SK-N-SH treated with all-trans-retinoic acid at 6 μM for 48 hours (cell line): ENCODE data around the gene LBX1.

Source experiments
- GLIS3 ChIP-seq: fragments of 250-450 bp; sonication (Bioruptor Pico); IDR thresholded peaks from 2 replicates; pipeline ENCODE4 v1.5.0; 2020; ENCODE audit warnings: mild to moderate bottlenecking, moderate library complexity
- OSR1 ChIP-seq: fragments of 250-450 bp; sonication (Bioruptor Pico); IDR thresholded peaks from 2 replicates; pipeline ENCODE4 v1.8.0; 2022; ENCODE audit warnings: moderate library complexity, mild to moderate bottlenecking, inconsistent platforms
- PATZ1 ChIP-seq: fragments of 250-450 bp; sonication (Bioruptor Pico); IDR thresholded peaks from 2 replicates; pipeline ENCODE4 v1.8.0; 2020; ENCODE audit warnings: mild to moderate bottlenecking, moderate library complexity, borderline replicate concordance
- SNAI2 ChIP-seq: fragments of 250-450 bp; sonication (Bioruptor Pico); IDR thresholded peaks from 2 replicates; pipeline ENCODE4 v1.5.0; 2020; ENCODE audit warnings: mild to moderate bottlenecking, moderate library complexity
- TCF4 ChIP-seq: fragments of 250-450 bp; sonication (Bioruptor Pico); IDR thresholded peaks from 2 replicates; pipeline ENCODE4 v1.8.0; 2021; ENCODE audit warnings: mild to moderate bottlenecking, moderate library complexity, borderline replicate concordance
- ZNF565 ChIP-seq: fragments of 450-650 bp; formaldehyde crosslinking; conservative IDR thresholded peaks from 2 replicates; pipeline ENCODE4 v1.5.0; 2020; ENCODE audit warnings: low read depth, mild to moderate bottlenecking, moderate library complexity
- ZNF70 ChIP-seq: fragments of 450-650 bp; formaldehyde crosslinking; IDR thresholded peaks from 2 replicates; pipeline ENCODE4 v1.5.0; 2020; ENCODE audit warnings: mild to moderate bottlenecking, moderate library complexity
- TF ChIP-seq, protein P1 (sequence below): fragments of 250-450 bp; sonication (Bioruptor Pico); IDR thresholded peaks from 2 replicates; pipeline ENCODE4 v1.5.1; 2020; ENCODE audit warnings: low read depth, mild to moderate bottlenecking, moderate library complexity

DNA sequence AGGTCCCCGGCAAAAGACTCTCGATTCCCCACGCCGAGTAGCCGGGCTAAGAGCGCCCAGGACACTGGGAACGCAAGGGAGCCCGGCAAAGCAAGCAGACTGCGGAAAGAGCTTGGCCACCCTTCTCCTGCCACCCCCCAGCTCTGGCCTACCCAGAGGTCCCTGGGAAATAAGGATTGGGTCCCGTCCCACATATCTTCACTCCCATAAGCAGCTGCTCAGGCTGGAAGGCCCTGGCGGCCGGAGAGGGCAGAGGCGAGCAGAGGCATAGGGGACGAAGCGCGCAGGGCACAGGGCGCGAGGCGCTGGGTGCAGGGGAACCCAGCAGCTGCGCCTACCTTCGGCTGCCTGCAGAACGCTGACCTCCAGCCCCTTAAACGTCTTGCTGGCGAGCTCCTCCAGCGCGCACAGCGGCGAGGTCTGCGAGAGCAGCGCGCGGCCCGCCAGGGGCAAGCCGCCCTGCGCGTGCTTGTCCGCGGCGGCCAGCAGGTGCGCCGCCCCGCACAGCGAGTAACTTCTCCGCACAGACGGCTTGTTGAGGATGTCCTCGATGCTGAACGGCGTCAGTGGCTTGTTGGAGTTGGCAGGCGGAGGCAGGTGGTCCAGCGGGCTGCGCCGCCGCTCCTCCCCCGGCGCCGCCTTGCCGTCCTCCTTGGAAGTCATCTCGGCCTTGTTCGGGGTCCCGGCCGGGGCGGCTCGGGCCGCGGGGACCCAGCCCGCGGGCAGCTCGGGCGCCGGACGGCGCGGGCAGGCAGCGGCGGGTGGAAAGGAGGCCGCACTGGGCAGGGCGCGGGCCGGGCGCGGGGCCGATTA is 904 bp downstream of the LBX1 start:
- TF ChIP-seq, protein P1, sequence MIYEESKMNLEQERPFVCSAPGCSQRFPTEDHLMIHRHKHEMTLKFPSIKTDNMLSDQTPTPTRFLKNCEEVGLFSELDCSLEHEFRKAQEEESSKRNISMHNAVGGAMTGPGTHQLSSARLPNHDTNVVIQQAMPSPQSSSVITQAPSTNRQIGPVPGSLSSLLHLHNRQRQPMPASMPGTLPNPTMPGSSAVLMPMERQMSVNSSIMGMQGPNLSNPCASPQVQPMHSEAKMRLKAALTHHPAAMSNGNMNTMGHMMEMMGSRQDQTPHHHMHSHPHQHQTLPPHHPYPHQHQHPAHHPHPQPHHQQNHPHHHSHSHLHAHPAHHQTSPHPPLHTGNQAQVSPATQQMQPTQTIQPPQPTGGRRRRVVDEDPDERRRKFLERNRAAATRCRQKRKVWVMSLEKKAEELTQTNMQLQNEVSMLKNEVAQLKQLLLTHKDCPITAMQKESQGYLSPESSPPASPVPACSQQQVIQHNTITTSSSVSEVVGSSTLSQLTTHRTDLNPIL (CRISPR knock-in tag): no peak
- TF ChIP-seq OSR1 (no peak), ZNF70 (CRISPR knock-in tag) (no peak), PATZ1 (no peak), ZNF565 (CRISPR knock-in tag) (no peak), TCF4 (no peak), SNAI2 (CRISPR knock-in tag) (no peak), GLIS3 (CRISPR knock-in tag) (no peak)
